ENCODE measurements around the gene RBM26.
"Not testable (repeated sequence)": the region's sequence is repeated elsewhere in the genome, so short reads cannot be mapped to it uniquely, and the experiment has no call there.

Gene RBM26

DNA sequence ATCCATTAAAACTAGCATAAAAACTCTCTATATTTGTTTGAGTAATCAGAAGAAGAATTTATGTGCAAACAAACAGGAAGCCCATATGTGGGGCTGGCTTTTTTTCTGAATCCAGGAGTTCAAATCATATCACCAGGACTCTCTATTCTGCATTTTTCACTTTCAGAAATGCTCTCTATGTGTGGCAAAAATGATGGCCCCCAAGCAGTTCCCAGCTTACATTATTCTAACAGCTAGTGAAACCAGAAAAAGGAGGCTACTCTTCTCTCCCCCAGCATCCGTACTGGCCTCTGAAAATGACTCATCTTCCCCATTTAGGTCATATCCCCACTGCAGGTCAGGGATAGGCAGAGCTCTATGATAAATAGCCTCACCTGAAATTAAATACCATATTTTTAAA lies 20.4 kb downstream of the RBM26 start:
- no peak for DNase-seq (ENCODE audit: low read depth in 3 of 3)

DNA sequence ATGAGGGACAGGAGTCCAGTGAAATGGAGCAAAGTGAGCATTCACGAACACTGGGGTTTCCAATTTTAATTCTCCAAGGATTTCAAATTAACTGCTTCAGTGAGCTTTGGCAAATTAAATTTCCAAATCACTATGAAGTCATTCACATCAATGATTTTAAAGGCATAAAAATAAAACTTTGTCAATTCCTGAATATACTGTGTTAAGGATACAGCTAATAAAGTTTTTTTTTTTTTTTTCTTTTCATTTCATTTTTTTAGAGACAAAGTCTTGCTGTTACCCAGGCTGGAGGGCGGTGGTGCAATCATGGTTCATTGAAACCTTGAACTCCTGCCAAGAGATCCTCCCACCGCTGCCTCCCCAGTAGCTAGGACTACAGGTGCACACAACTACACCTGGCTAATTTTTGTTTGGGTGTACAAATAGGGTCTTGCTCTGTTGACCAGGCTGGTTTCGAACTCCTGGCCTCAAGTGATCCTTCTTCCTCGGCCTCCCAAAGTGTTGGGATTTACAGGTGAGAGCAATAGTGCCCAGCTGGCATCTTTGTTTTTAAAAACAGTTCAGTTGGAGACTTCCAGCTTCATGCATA lies 21.9 kb downstream of the RBM26 start:
- no peak for DNase-seq (ENCODE audit: low read depth in 3 of 3)

DNA sequence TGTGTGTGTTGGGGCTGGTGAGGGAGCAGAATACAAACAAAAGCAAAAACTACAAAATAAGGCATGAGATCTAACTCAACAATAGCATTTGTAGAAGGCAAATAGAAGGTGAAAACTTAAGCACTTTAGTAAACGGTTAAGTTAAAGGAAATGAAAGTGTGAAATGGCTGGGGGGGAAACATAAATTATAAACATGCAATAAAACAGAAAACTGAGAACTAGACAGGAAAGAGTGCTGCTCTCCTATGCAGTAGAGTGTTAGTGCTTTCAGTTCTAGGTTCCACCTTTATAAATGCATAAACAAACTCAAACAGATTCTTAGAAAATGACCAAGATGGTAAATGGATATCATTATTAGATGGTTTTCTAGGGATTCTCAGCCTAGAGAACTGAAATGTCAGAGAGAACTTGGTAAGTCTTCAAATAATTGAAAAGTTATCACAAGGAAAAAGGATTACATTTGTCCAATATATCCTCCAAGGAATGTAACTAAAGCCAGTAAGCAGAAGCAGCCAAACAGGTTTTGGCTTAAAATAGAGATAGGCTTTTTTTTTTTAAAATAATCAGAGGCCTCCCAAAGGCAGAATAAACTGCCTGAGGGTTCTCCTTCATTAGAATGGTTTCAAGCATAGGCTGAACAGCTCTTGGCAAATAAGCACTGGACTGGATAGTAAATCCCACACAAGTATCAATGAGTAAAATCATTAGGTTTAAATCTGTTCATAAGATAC lies 23.3 kb downstream of the RBM26 start:
- DNase-seq (ENCODE audit: low read depth in 3 of 3) = no peak

GRCh38 chr13:79380997-79381396 lies 25.1 kb downstream of the RBM26 start:
- no peak for DNase-seq (ENCODE audit: low read depth in 3 of 3)

DNA sequence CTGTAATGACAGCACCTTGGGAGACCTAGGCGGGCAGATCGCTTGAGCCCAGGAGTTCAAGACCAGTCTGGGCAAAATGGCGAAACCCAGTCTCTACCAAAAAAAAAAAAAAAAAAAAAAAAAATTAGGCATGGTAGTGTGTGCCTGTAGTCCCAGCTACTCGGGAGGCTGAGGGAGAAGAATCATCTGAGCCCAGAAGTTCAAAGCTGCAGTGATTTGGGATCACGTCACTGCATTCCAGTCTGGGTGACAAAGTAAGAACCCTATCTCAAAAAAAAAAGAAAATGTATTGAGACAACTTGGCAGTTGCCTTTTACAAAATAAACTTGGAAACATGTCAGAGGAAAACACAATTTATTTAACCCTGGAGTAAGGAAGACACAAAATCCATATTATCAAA lies 26.8 kb downstream of the RBM26 start:
- DNase-seq (ENCODE audit: low read depth in 3 of 3) = no peak

- DNase-seq (ENCODE audit: low read depth in 3 of 3) = no peak
These were observed 29.2 kb downstream of the RBM26 start for GRCh38 chr13:79376843-79377242.

DNA sequence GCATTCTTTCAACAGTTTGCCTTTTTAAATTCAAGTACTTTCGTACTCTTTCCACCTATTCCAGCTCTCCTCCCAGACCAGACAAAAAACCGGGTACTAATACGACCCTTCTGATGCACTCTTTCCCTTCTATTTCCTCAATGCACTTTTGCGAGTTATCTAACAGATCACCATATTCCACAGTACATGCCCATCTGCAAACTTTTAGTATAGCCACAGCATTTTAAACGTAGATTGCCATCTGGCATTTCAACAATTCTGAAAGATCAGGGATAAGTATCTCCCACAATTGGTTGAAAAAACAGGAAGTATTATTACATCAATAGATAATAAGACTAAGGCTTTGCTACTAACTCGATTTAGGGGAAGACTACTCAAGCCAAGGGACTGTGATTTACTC lies 31.5 kb downstream of the RBM26 start:
- no peak for DNase-seq (ENCODE audit: low read depth in 3 of 3)

- DNase-seq (ENCODE audit: low read depth in 3 of 3) = no peak
These were observed 32.1 kb downstream of the RBM26 start for GRCh38 chr13:79373916-79374315.

DNA sequence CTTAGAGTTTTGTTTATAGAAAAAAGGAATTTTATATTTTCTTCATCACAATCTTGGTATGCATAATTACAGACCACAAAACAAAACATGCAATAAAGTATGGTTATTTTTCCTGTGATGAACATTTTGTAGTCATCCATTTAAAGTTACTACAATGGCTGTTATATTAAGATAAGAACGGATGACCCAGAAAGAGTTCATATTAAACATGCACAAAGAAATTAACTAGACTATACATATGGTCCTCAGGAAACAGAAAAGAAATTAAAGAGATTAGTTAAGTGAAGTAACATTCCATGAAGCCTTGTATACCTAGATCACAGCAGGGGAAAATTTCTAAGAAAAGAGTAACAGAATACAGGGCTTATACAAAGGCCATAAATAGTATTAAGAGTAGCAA lies 36.8 kb downstream of the RBM26 start:
- no peak for DNase-seq (ENCODE audit: low read depth in 3 of 3)

- DNase-seq (ENCODE audit: low read depth in 3 of 3) = no peak
These were observed 40.1 kb downstream of the RBM26 start for GRCh38 chr13:79365981-79366380.

DNA sequence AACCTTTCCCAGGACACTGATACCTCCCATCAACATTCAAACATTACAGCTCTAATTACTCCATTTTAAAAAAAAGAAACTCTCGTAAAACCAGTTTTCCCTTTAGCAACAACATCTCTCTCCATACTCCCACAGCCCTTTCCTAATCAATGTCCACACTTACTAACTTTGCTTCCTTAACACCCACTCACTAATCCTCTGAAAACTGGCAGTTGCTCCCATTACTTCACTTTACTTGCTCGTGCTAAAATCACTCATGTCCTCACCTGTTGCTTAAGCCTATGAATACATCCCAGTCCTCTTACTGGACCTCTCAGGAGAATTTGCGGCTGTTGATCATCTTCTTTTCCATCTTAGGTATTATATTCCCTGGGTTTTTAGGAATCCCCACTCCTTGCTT lies 44.8 kb downstream of the RBM26 start:
- no peak for DNase-seq (ENCODE audit: low read depth in 3 of 3)

DNA sequence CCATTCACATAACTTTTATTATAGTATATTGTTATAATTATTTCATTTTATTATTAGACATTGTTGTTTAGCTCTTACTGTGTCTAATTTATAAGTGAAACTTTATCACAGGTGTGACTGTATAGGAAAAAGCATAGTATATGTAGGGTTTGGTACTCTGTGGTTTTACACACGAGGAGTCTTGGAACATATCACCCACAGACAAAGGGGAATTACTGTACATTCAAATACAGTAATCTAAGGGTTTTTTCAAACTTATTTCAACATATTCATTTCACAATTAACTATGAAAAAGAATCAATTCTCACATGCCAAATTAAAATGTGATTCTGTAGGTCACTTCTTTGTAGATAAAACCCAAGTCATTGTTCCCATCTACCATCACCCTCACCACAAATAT lies 46.0 kb downstream of the RBM26 start:
- DNase-seq (ENCODE audit: low read depth in 3 of 3) = no peak

DNA sequence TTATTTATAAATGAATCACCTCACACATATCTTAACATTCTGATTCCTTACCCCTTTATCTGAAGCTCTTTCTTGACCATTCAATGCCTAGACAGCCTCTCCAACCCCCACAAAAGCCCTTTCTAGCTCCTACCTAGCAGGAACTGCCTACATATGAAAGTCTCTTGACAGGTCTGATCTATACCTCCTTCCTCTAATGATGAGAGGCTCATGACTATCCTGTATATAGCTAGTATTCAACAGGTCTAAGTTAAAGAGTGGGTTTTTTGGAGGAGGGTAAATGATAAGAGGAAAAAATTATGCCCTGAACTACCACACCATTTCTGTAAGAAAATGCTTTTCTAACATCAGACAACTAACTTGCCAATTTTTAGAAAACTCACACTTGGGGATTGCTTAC lies 47.0 kb downstream of the RBM26 start:
- no peak for DNase-seq (ENCODE audit: low read depth in 3 of 3)

- no peak for DNase-seq (ENCODE audit: low read depth in 3 of 3)
These were observed 51.8 kb downstream of the RBM26 start for GRCh38 chr13:79354285-79354684.

- DNase-seq (ENCODE audit: low read depth in 3 of 3) = no peak
These were observed 52.4 kb downstream of the RBM26 start for GRCh38 chr13:79353693-79354092.

GRCh38 chr13:79352107-79352506 lies 53.9 kb downstream of the RBM26 start:
- DNase-seq (ENCODE audit: low read depth in 3 of 3) = no peak

- DNase-seq (ENCODE audit: low read depth in 3 of 3) = not testable (repeated sequence)
These were observed 56.4 kb downstream of the RBM26 start for GRCh38 chr13:79349608-79350007.

DNA sequence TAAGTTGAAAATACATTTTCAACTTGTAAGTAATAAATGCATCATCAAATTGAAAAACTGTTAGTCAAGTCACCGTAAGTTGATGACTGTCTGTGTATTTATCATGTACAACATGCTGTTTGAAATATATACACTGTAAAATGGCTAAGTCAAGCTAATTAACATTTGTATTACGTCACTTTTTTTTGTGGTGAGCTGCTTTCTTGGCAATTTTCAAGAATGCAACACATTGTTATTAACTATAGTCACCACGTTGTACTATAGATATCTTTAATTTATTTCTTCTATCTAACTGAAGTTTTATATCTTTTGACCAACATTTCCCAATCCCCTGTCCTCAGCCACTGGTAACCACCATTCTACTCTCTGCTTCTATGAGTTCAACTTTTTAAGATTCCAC lies 57.0 kb downstream of the RBM26 start:
- DNase-seq (ENCODE audit: low read depth in 3 of 3) = no peak

DNA sequence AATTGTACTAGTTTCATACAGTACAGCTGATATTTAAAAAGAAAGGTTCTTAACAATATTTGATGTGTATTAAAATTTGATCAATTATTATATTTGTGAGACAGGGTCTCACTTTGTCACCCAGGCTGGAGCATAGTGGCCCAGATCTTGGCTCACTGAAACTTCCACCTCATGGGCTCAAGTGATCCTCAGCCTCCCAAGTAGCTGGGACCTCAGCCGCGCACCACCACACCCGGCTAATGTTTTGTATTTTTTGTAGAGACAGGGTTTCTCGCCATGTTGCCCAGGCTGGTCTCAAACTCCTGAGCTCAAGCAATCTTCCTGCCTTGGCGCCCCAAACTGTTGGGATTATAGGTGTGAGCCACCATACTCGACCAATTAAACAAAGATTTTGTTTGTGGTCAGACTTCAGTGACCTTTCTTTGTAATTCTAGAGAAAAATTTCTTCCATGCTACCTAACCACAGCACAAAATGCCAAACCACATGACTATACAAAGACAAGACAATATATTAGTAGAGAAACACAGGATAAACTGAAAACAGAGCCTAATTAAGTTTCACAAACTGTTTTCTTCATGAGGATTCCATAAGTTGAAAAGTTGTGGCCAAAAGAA lies 59.6 kb downstream of the RBM26 start:
- DNase-seq (ENCODE audit: low read depth in 3 of 3) = no peak

DNA sequence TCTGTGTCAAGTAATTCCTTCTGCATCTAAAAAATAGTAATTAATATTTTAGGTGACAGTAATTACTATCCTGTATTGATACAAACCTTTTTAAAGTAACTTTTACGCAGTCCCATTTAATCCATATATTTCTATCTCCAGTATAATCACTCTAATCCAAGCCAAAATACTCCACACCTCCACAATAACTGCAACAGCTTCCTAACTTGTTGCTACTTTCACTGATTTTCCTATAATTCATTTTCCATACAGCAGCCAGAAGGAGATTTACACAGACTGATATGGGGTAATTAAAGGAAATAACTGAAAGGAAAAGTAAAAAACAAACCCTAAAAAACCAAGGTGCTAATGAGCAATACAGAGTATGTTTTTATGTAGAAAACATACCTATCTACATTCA lies 64.9 kb downstream of the RBM26 start:
- DNase-seq (ENCODE audit: low read depth in 3 of 3) = no peak

DNA sequence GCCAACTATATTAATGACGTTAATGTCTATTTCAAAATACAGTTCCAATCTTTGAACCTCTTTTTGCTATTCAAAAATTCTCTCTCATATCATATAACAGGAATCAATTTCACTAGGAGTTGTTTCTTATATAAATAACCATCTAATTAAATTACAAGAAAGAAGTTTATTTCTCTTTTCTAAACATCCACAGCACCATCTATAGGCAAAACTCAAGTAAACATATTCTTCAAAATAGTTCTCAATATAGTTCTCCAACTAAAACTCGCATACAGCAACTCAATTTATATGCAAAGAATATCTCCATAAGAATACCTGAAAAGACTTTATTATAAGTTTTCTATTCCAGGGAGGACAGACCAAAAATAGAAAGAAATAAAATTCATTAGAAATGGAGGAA lies 65.6 kb downstream of the RBM26 start:
- DNase-seq (ENCODE audit: low read depth in 3 of 3) = no peak

- no peak for DNase-seq (ENCODE audit: low read depth in 3 of 3)
These were observed 67.7 kb downstream of the RBM26 start for GRCh38 chr13:79338343-79338742.

GRCh38 chr13:79336966-79337365 lies 69.1 kb downstream of the RBM26 start:
- no peak for DNase-seq (ENCODE audit: low read depth in 3 of 3)
